Sigmoid colon (tissue), 7 donors: Measurements from ENCODE around the gene ETV6. TPM values are rescaled to one million over a fixed set of nuclear protein-coding genes. Genes with fewer than 3 reads are reported as not detected.
A peak's percentile ranks its signal among the peaks of the same experiment; 100 is the strongest.

ENCODE experiments used
- DNase-seq: peaks from one replicate; pipeline ENCODE4 v3.0.0-alpha.2; 2019
- H3K27ac ChIP-seq, 4 donors: fragments of 200-600 bp; sonication (generic); one replicate each; pipeline ENCODE4 v1.5.1; 2016 to 2019; ENCODE audit warnings: mild to moderate bottlenecking in 1 of 4
- H3K27me3 ChIP-seq, 3 donors: fragments of 200-600 bp; sonication (generic); one replicate each; pipeline ENCODE4 v1.5.1; 2019; ENCODE audit warnings: mild to moderate bottlenecking in 1 of 3
- H3K36me3 ChIP-seq, 4 donors: fragments of 200-600 bp; sonication (generic); one replicate each; pipeline ENCODE4 v1.5.1; 2016 to 2019
- H3K4me1 ChIP-seq, 4 donors: fragments of 200-600 bp; sonication (generic); one replicate each; pipeline ENCODE4 v1.5.1; 2017 to 2019
- H3K4me3 ChIP-seq, 4 donors: fragments of 200-600 bp; sonication (generic); one replicate each; pipeline ENCODE4 v1.5.1; 2017 to 2019; ENCODE audit warnings: mild to moderate bottlenecking in 2 of 4, moderate library complexity in 1 of 4
- H3K9me3 ChIP-seq, 4 donors: fragments of 200-600 bp in 3 of 4; sonication (generic) in 3 of 4; one replicate each; pipeline versions ENCODE4 v1.5.1 to v1.6.1; 2013 to 2019
- EP300 ChIP-seq, 4 donors: sonication (generic); formaldehyde crosslinking; IDR thresholded peaks; one replicate each; pipeline ENCODE4 v1.6.1; 2017; ENCODE audit warnings: antibody characterized with exemption in 4 of 4
- POLR2A ChIP-seq, 2 donors: fragments of 450-650 bp; IDR thresholded peaks; one replicate each; pipeline ENCODE4 v1.6.1; 2016; ENCODE audit warnings: antibody characterized with exemption in 2 of 2, mild to moderate bottlenecking in 2 of 2, moderate library complexity in 2 of 2
- POLR2AphosphoS5 ChIP-seq, 4 donors: sonication (generic); formaldehyde crosslinking; IDR thresholded peaks; one replicate each; pipeline ENCODE4 v1.6.1; 2017; ENCODE audit warnings: antibody characterized with exemption in 4 of 4
- WGBS, 2 donors: extraction: QIAGEN DNeasy Blood & Tissue Kit; methylation state at CpG; one replicate each; pipeline ENCODE4 v1.1.7; 2013; 5-methylcytosine and 5-hydroxymethylcytosine counted together
- intact Hi-C: fragments of 100-400 bp; cut with DNase I; formaldehyde crosslinking; loops from one replicate; pipeline ENCODE4 v1.15.1; 2023
- polyA plus RNA-seq, 3 donors: library from polyadenylated mRNA; stranded (reverse); fragments of 200-250 nt; gene quantifications; one replicate each; pipeline ENCODE4 v1.2.3, GENCODE V29; 2013
- total RNA-seq, 4 donors: library from RNA; depleted of rRNA; stranded (reverse); fragments of >200 nt; gene quantifications; one replicate each; pipeline ENCODE4 v1.1.0, GENCODE V29; 2016
- TF ChIP-seq, protein P1 (sequence below), 4 experiments: fragments of 450-650 bp in 3 of 4; fragments of 200-600 bp in 1 of 4; IDR thresholded peaks; one replicate each; pipeline ENCODE4 v1.5.1; 2016 to 2019; ENCODE audit warnings: antibody characterized with exemption in 4 of 4, mild to moderate bottlenecking in 3 of 4, moderate library complexity in 2 of 4
- donor health status: healthy with polysubstance abuse.
- donor health status: Bipolar disorder and iron deficiency.
- donor health status: healthy.

ETV6 gene
- total and polyA plus RNA-seq, 7 donors: 8.4 to 35.2 (median 16.3) TPM

DNA sequence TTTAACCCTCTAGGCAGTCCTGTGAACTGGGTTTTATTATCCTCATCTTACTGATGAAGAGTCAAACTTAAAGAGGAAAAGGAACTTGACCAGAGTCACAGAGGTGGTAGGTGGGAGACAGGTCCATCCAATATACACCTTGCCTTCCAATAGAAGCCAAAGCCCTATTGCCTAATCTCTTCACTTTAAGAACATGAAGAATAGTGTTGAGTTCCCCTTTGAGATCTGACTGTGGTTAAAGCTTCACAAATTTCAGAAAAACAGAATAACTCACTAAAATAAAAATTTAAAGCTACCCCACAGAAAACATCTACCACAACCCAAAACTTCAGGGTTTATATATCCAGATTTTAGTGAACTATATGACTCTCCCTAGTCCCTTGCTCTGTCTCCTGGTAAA is 115.4 kb downstream of the ETV6 start:
- intact Hi-C loops: no loop called here
- TF ChIP-seq POLR2A (IDR thresholded peaks at IDR 0.05): no peak
- TF ChIP-seq, protein P1, sequence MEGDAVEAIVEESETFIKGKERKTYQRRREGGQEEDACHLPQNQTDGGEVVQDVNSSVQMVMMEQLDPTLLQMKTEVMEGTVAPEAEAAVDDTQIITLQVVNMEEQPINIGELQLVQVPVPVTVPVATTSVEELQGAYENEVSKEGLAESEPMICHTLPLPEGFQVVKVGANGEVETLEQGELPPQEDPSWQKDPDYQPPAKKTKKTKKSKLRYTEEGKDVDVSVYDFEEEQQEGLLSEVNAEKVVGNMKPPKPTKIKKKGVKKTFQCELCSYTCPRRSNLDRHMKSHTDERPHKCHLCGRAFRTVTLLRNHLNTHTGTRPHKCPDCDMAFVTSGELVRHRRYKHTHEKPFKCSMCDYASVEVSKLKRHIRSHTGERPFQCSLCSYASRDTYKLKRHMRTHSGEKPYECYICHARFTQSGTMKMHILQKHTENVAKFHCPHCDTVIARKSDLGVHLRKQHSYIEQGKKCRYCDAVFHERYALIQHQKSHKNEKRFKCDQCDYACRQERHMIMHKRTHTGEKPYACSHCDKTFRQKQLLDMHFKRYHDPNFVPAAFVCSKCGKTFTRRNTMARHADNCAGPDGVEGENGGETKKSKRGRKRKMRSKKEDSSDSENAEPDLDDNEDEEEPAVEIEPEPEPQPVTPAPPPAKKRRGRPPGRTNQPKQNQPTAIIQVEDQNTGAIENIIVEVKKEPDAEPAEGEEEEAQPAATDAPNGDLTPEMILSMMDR (IDR thresholded peaks at IDR 0.05): no peak
- no peak for TF ChIP-seq POLR2AphosphoS5 (IDR thresholded peaks at IDR 0.05)
- TF ChIP-seq EP300 (IDR thresholded peaks at IDR 0.05): no peak
- DNase-seq: no peak
- H3K27ac ChIP-seq: peak overlapping the region; percentile 77 to 92 (median 90)
- H3K9me3 ChIP-seq: no peaks in the 10 kb centered on the region
- H3K4me3 ChIP-seq: no peak overlapping the region
- H3K27me3 ChIP-seq: no peaks in the 10 kb centered on the region
- H3K36me3 ChIP-seq: no peaks in the 10 kb centered on the region
- peaks cover 0 to 86% (median 76%) of the 10 kb centered on the region in 4 donors for H3K4me1 ChIP-seq

DNA sequence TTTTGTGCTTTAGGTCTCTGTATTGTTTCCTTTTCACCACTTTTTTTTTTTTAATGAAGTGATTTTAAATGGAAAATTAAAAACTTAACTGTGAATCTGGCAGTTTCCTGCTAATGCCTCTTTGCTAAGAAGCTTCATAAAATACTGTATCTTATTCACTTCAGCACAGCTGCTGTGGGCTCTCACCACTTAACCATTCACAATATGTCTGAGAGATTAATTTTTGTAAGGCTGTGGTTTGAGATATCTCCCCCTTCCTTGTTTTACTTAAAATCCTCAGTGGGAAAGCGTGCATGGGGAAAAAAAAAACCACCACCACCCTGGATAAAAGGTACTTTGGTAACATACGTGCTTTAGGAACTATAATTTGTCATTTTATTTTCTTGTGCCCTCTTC is 115.9 kb downstream of the ETV6 start:
- H3K4me1 ChIP-seq: peaks cover 0 to 91% (median 72%) of the 10 kb centered on the region in 4 donors
- H3K36me3 ChIP-seq: no peaks in the 10 kb centered on the region
- TF ChIP-seq POLR2AphosphoS5 (IDR thresholded peaks at IDR 0.05): no peak
- TF ChIP-seq EP300 (IDR thresholded peaks at IDR 0.05): no peak
- TF ChIP-seq POLR2A (IDR thresholded peaks at IDR 0.05): no peak
- TF ChIP-seq, protein P1 (IDR thresholded peaks at IDR 0.05): no peak
- intact Hi-C loops: no loop called here
- H3K9me3 ChIP-seq: no peaks in the 10 kb centered on the region
- H3K27me3 ChIP-seq: no peaks in the 10 kb centered on the region
- peak overlapping the region; percentile 77 to 92 (median 90) for H3K27ac ChIP-seq
- no peak overlapping the region for H3K4me3 ChIP-seq
- no peak for DNase-seq
- WGBS, 2 donors: 55 to 80% methylated on average over 2 of the region's 2 CpGs

GRCh38 chr12:11765817-11766794 is 116.6 kb downstream of the ETV6 start:
- H3K27me3 ChIP-seq: no peaks in the 10 kb centered on the region
- H3K27ac ChIP-seq: peak overlapping the region; percentile 77 to 92 (median 90)
- H3K4me3 ChIP-seq: no peak overlapping the region
- intact Hi-C loops: no loop called here
- 36 to 75% methylated on average over 19 of the region's 19 CpGs for WGBS, 2 donors
- no peak for TF ChIP-seq EP300 (IDR thresholded peaks at IDR 0.05)
- TF ChIP-seq, protein P1 (IDR thresholded peaks at IDR 0.05): no peak
- peak in 2 of 4 donors; percentile 25 to 28 for TF ChIP-seq POLR2AphosphoS5 (IDR thresholded peaks at IDR 0.05)
- no peak for TF ChIP-seq POLR2A (IDR thresholded peaks at IDR 0.05)
- no peaks in the 10 kb centered on the region for H3K36me3 ChIP-seq
- H3K4me1 ChIP-seq: peaks cover 0 to 95% (median 70%) of the 10 kb centered on the region in 4 donors
- no peaks in the 10 kb centered on the region for H3K9me3 ChIP-seq
- no peak for DNase-seq

DNA sequence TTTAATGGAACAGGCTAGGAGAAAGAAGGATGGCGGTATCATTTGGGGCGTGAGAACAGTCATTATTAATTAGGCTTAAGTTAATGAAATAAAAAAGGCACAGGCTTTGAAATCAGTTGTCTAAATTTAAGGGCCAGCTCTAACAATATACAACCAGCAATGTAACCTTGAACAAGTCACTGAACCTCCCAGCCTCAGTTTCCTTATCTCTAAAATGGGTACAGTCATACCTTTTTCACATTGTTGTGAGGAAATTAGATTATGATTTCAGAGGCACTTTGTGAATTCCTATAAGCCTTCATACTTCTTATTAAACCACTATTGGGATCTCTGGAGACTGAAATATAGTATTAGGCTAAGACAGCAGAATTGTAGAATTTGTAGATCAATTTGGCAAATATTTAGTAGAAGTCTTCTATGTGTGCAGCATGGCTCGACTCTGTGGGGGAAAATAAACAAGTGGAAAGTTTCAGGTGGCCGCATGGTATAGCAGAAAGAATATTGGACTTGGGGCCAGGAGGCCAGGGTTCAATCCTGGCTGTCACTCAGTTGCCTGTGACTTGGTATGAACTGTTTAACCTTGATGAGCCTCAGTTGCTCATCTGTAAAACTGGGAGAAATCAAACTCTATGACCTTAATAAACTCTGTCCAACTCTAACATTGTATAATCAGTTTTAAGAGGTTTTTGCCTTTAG is 117.7 kb downstream of the ETV6 start:
- TF ChIP-seq EP300 (IDR thresholded peaks at IDR 0.05) (no peak), POLR2AphosphoS5 (IDR thresholded peaks at IDR 0.05) (no peak), POLR2A (IDR thresholded peaks at IDR 0.05) (no peak)
- TF ChIP-seq, protein P1 (IDR thresholded peaks at IDR 0.05): no peak
- H3K27me3 ChIP-seq: no peaks in the 10 kb centered on the region
- no peaks in the 10 kb centered on the region for H3K9me3 ChIP-seq
- WGBS, 2 donors: 77 to 85% methylated on average over 4 of the region's 4 CpGs
- H3K4me3 ChIP-seq: no peak overlapping the region
- H3K4me1 ChIP-seq: peaks cover 0 to 95% (median 68%) of the 10 kb centered on the region in 4 donors
- no peaks in the 10 kb centered on the region for H3K36me3 ChIP-seq
- DNase-seq: no peak
- H3K27ac ChIP-seq: peak overlapping the region; percentile 77 to 92 (median 90)
- intact Hi-C loops: no loop called here
